GM18508 (cell line): Measurements from ENCODE around the gene KIF3C.
"Not testable (repeated sequence)": the region's sequence is repeated elsewhere in the genome, so short reads cannot be mapped to it uniquely, and the experiment has no call there.

Source experiments
- ATAC-seq: cut with Tn5 transposase; IDR thresholded peaks from one replicate; pipeline ENCODE4 v1.9.1; 2021; ENCODE audit warnings: moderate number of reproducible peaks; ENCODE audit not compliant: insufficient read depth, unreplicated experiment

KIF3C gene

GRCh38 chr2:26000561-26001082, 18.3 kb upstream of the KIF3C start:
- no peak for ATAC-seq

DNA sequence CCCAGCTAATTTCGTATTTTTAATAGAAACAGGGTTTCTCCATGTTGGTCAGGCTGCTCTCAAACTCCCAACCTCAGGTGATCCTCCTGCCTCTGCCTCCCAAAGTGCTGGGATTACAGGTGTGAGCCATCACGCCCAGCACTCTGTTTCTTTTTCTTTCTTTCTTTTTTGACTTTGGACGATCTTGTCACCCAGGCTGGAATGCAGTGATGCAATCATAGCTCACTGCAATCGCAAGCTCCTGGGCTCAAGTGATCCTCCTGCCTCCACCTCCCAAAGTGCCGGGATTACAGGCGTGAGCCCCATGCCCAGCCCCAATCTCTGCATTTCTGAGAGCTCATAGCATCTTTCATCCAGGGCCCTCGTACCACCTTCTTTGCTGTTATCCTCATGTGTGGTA, 17.1 kb upstream of the KIF3C start:
- ATAC-seq: not testable (repeated sequence)

DNA sequence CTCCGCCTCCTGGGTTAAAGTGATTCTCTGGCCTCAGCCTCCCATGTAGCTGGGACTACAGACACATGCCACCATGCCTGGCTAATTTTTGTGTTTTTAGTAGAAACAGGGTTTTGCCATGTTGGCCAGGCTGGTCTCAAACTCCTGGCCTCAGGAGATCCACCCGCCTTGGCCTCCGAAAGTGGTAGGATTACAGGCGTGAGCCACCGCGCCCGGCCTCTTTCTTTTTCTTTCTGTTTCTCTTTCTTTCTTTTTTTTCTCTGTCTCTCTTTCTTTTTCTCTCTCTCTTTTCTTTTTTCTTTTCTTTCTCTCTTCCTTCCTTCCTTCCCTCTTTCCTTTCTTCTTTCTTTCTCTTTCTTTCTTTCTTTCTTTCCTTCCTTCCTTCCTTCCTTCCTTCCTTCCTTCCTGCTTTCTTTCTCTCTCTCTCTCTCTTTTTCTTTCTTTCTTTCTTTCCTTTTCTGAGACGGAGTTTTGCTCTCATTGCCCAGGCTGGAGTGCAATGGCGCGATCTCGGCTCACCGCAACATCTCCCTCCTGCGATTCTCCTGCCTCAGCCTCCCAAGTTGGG, 16.6 kb upstream of the KIF3C start:
- ATAC-seq: not testable (repeated sequence)

- ATAC-seq: no peak
These were observed 14.5 kb upstream of the KIF3C start for GRCh38 chr2:25996844-25997243.

DNA sequence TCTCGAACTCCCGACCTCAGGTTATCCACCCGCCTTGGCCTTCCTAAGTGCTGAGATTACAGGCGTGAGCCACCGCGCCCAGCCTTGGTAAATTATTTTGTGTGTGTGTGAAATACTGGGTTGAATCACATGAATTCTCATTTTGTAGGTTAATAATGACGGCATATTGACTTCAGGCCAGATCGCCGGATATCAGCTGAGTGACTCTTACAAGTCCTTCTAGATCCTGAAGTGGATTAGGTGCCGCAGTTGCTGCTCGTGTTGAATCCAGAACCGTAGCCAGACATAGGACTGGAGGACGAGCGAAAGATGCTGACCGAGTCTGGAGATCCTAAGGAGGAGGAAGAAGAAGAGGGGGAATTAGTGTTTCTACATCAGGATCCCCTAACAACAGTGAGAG, 12.2 kb upstream of the KIF3C start:
- ATAC-seq: no peak

- no peak for ATAC-seq
These were observed 10.8 kb upstream of the KIF3C start for GRCh38 chr2:25993049-25993448.

DNA sequence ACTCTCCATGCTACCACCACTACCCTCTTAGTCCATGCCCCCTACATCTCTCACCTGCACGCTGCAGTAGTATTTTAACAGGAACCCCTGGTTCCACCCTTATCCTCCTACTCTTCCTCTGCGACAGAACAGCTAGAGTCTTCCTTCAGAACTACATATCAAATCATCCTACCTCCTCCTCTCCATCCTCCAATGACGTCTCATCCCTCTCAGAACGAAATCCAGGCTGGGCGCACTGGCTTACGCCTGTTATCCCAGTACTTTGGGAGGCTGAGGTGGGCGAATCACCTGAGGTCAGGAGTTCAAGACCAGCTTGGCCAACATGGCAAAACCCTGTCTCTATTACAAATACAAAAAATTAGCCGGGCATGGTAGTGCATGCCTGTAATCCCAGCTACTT, 10.3 kb upstream of the KIF3C start:
- no peak for ATAC-seq

DNA sequence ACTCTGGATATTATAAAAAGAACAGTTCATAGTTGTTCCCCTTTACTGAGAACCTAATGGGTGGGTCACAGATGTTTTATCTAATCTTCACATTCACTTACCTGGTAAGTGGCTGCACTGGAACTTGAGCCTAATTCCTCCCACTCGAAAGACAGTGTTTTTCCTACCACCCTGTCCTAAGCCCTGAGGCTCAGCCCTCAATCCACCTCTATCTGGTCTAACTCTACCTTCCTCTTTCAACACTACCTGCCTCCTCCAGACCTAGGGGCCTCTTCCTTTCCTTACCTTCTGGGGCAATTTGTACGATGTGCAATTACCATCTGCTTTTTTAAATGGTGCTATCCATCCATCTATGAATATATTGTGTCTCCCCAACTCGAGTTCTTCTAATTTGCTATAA, 9.7 kb upstream of the KIF3C start:
- ATAC-seq: no peak

GRCh38 chr2:25989154-25989553, 6.9 kb upstream of the KIF3C start:
- no peak for ATAC-seq

- ATAC-seq: no peak
These were observed 5.8 kb upstream of the KIF3C start for GRCh38 chr2:25988134-25988533.

GRCh38 chr2:25983735-25984134, 1.4 kb upstream of the KIF3C start:
- ATAC-seq: no peak

- no peak for ATAC-seq
These were observed 627 bp upstream of the KIF3C start for GRCh38 chr2:25982968-25983280.

DNA sequence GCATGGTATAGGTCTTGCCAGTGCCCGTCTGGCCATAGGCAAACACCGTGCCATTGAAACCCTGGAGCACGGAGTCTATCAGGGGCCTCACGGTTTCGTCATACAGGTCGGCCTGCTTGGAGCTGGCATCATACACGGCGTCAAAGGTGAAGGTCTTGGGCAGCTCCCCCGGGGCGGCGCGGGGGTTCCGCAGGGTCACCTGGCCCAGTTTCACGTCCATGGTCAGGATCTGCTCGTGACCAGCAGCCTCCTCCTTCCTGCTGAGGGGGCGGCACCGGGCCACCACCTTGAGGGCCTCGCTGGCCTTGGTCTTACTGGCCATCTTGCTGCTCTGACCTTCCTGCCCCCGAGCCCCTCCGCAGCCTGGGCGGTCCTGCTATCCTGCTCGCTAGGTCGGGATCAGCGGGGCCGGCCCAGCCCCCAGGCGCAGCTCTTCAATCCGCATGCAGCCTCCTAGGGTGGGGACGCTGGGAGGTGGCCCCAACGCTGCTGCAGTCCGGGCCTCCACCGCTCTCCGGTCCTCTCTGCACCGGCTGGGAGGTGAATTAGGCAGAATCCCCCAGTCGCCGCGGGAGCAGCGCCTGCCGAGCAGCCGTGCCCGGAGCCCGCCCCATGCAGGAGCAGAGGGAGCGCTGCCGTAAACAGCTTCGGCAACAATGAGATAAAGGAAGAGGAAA, 563 bp downstream of the KIF3C start:
- ATAC-seq: no peak

DNA sequence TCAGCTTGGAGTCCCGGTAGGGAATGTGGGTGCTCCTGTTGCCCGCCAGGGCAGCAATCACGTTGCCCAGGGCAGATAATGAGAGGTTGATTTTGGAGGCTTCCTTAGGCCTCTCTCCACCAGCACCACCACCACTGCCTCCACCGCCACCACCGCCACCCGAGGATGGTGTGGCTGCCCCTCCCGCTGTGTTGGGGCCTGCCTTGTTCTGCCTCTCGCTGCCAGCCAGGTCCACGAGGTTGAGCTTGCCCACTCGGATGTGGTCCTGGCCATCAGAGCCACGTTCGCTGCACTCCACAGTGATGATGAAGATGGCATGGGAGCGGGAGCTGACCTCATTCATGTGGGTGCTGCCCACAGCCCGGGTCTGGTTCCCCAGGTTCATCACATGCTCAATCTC, 1.3 kb downstream of the KIF3C start:
- ATAC-seq: no peak

GRCh38 chr2:25980076-25980887, 2.0 kb downstream of the KIF3C start:
- ATAC-seq: no peak

GRCh38 chr2:25979001-25979400, 3.3 kb downstream of the KIF3C start:
- no peak for ATAC-seq

DNA sequence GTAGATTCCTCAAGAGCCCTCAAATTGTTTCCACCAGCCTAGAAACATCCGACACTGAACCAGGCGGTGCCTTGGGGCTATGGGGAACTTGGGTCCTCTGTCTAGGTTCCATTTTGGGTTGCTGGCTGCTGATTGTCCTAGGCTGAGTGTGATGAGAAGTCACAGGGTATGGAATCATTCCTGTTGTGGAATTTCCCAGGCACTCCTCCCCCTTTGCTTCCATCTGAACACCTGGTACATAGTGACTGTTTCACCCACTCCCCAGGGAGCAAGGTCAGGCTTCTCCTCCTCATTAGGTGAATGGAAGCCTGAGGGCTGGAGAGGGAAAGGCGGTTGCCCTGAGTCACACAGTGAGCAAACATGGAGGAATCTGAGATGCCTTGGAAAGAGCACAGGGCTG, 4.5 kb downstream of the KIF3C start:
- no peak for ATAC-seq

GRCh38 chr2:25976983-25977741, 5.1 kb downstream of the KIF3C start:
- no peak for ATAC-seq

DNA sequence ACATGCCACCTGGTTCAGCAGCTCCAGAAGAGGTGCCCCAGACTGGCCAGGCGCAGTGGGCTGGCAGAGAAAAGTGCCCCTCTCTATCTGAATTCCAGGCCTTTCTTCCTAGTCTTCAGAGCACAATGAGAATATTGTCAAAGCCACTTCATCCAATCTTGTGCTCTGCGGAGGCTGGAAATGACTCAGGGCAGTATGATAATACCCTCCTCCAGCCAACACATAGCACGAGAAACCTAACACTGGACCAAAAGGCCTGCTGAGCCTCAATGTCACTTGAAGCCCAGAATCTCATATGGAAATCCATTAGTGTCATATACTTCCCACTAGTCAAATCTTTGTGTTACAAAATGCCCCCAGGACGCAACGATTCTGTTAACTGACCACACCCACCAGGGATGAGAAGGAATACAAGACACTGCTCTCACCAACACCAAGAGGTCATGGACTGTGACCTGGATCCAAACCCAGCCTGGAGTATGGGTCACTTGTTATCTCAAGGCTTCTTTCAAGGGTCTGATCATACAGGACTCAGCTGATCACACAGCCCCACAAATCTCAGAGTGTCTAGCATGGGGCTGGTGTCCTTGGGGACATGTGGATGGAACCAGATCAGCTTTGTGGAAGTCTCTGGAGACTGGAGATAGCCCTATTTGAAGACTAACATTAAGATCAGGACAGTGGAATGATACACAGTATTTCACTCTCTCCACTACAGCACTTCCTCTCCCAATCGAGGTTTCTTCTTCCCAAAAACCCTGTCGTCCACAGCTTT, 10.1 kb downstream of the KIF3C start:
- no peak for ATAC-seq

DNA sequence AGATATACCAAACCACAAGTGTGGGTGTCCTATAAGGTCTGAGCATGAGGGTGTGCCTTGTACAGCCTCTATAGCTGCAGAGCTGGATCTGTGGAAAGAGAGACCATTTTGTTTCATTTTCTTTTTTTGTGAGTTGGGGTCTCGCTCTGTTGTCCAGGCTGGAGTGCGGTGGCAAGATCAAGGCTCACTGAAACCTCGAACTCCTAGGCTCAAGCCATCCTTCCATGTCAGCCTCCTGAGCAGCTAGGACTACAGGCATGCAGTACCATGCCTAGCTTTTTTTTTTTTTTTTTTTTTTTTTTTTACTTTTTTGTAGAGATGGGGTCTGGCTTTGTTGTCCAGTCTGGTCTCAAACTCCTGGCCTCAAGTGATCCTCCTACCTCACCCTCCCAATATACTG, 10.7 kb downstream of the KIF3C start:
- no peak for ATAC-seq
